HFF-Myc (cell line): ENCODE data around the gene HACE1.
"Not testable (repeated sequence)": the region's sequence is repeated elsewhere in the genome, so short reads cannot be mapped to it uniquely, and the experiment has no call there.

ENCODE experiments used
- DNase-seq: peaks from one replicate; pipeline ENCODE4 v3.0.0-alpha.2; 2011; ENCODE audit warnings: low read depth; ENCODE audit errors: extremely low read depth
- H3K4me3 ChIP-seq: replicated peaks from 2 replicates; pipeline ENCODE4 v1.5.1; 2011; ENCODE audit warnings: low read depth, mild to moderate bottlenecking, control low read depth, low read length
- CTCF ChIP-seq: IDR thresholded peaks from 2 replicates; pipeline ENCODE4 v1.5.1; 2012; ENCODE audit warnings: mild to moderate bottlenecking, low read depth, low read length, control low read depth; ENCODE audit errors: missing control alignments

HACE1 gene

GRCh38 chr6:104859225-104860146, at the start of gene HACE1:
HACE1 (minus strand) TSS chr6:104859919; CDS start chr6:104859642, 277 bp downstream.
- TF ChIP-seq CTCF = no peak
- DNase-seq = peak; percentile 45
- H3K4me3 ChIP-seq = peak within 1 kb of the TSS; percentile 93

GRCh38 chr6:104908888-104909525, 49.3 kb upstream of the HACE1 start:
- DNase-seq = no peak
- no peak for TF ChIP-seq CTCF
- H3K4me3 ChIP-seq = no peak overlapping the region

GRCh38 chr6:104908031-104908887, 48.5 kb upstream of the HACE1 start:
- no peak overlapping the region for H3K4me3 ChIP-seq
- TF ChIP-seq CTCF = no peak
- no peak for DNase-seq

GRCh38 chr6:104898893-104899292, 39.2 kb upstream of the HACE1 start:
- H3K4me3 ChIP-seq, DNase-seq: not testable (repeated sequence)

- no peak overlapping the region for H3K4me3 ChIP-seq
- no peak for DNase-seq
- TF ChIP-seq CTCF = peak; percentile 14
These were observed 37.2 kb upstream of the HACE1 start for GRCh38 chr6:104896914-104897313.

GRCh38 chr6:104888066-104888465, 28.3 kb upstream of the HACE1 start:
- no peak for TF ChIP-seq CTCF
- no peak overlapping the region for H3K4me3 ChIP-seq
- DNase-seq = no peak
